Fibroblast of skin of right biceps (primary cell): Measurements from ENCODE around the gene C3AR1.
"Not testable (repeated sequence)": the region's sequence is repeated elsewhere in the genome, so short reads cannot be mapped to it uniquely, and the experiment has no call there.

ENCODE experiments used
- DNase-seq: peaks from one replicate; pipeline ENCODE4 v3.0.0-alpha.2; 2013

The C3AR1 gene

DNA sequence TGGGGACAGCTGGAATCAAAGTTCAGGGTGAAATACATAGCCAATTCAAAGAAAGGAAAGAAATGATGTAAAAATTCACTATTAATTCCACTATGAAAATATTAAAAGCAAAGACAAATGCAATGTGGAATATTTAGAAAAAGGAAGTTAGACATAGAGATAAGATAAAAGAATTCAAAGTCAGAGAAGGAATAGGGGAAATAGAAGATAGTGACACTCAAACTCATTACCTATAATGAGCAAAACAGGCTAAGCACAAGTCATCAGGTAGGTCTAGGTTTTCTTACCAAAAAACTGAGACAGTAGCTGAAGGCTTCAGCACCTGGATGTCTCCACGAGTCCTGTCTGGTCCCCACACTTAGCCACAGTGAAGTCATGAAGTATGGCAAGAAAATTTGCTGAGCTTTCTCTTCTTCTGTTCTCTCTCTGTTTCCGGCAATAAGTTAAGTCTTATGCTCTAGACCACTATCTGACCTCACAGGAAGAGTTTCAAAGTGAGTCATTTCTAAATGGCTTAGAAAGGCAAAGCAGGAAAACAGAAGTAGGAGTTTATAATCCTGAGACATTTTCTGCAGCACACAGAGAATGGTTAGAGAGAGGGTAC lies at the start of gene C3AR1:
Gene C3AR1, minus strand, starts transcription at position 369 of the 604 bp plus-strand sequence. CDS start 6,174 bp downstream, outside the sequence.
- peak; percentile 73 for DNase-seq

DNA sequence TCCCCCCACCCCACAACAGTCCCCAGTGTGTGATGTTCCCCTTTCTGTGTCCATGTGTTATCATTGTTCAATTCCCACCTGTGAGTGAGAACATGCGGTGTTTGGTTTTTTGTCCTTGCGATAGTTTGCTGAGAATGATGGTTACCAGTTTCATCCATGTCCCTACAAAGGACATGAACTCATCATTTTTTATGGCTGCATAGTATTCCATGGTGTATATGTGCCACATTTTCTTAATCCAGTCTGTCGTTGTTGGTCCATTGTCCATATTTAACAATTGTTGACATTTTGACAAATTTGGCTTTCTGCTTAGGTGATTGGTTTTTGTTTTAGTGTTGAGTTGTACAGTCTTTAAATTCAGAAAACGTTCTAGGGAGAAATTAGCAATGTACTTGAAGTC lies 47.0 kb upstream of the C3AR1 start:
- not testable (repeated sequence) for DNase-seq

DNA sequence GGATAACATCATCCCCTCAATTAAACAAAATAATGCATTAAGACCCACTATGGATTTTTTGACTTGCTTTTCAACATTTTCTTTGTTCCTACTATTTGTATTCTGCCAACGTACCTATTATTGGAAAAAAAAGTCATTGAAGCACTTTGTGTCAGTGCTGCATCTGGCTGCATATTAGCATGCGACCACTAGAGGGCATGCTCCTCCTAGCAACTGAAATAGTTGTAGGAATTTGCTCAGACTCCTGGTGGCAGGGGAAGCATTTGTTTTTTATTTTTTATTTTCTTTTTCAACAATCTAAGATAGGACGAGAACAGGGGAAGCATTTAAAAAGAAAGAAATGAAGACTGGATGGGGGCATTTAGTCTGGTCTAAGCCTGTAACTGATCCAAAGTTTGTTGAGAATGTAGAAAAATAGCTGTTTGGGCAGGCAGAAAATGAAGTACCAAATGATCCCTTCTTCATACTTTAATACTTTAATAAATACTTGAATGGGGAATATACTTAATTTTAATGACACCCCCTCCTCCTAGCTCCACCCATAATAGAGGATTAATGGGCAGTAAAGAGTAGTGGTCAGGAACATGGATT lies 42.7 kb upstream of the C3AR1 start:
- peak; percentile 72 for DNase-seq

DNA sequence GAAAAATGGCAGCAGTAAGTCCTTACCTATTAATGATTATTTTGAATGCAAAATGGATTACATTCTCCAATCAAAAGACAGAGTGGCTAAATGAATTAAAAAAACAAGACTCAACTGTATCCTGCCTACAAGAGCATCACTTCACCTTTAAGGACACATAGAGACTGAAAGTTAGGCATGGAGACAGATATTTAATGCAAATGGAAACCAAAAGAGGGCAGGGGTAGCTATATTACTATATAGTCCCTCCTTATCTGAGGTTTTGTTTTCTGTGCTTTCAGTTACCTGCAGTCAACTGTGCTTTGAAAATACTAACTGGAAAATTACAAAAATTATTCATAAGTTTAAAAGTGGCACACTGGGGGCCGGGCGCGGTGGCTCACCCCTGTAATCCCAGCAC lies 33.1 kb upstream of the C3AR1 start:
- DNase-seq, result no peak

DNA sequence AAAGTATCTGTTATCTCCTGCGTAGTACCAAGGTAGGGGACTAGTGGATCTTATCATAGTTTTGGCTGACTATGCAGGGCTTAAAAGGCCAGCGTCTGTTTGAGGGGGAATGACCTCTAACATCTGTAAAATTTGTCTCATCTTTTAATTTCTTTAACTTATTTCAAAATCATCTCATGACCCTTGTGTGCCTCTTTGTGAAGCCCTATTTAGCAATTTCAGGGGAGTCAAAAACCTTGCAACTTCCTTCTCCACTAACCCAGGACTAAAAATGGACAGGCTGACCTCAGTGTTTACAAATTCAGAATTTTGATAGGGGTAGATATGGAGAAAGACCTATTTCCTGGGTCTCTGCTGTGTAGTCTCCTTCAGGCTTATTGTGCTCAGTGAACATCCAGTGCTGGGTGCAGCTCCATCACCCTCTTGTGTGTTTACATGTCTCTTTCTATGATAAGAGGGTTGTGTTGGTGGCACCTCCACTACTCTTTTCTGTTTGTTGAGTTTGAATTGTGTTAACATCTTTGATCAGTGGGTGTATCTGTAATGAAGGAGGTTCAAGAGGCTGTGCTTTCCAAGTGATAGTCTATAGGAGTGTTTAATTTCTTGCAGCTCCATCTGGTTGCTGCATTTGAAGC lies 30.2 kb upstream of the C3AR1 start:
- no peak for DNase-seq

DNA sequence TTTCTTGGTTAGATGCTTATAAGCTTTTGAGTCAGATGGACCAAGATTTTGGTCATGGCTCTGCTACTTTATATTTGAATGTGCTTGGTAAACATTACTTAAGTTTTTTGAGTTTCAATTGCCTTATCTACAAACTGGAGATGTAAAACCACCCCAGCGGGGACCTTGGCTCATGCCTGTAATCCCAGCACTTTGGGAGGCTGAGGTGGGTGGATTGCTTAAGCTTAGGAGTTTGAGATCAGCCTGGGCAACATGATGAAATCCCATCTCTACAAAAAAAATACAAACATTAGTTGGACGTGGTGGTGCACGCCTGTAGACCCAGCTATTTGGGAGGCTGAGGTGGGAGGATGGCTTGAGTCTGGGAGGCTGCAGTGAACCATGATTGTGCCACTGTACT lies 27.1 kb upstream of the C3AR1 start:
- no peak for DNase-seq

DNA sequence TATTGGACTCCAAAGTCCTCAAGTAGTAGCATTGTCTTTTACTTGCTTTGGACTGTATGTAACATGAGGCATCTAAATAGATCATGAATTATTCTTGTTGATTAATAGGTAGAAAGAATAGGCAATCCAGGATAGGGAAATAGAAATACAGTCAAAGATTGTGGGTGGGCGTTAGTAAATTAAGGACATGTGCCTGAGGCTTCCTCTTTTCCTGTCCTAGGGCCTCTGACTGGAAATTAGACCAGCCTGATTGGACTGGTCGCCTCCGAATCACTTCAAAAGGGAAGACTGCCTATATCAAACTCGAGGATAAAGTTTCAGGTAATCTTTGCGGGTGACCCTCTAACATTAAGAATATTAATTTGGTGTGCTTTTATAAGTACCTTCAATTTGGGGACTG lies 23.6 kb upstream of the C3AR1 start:
- DNase-seq, result no peak

DNA sequence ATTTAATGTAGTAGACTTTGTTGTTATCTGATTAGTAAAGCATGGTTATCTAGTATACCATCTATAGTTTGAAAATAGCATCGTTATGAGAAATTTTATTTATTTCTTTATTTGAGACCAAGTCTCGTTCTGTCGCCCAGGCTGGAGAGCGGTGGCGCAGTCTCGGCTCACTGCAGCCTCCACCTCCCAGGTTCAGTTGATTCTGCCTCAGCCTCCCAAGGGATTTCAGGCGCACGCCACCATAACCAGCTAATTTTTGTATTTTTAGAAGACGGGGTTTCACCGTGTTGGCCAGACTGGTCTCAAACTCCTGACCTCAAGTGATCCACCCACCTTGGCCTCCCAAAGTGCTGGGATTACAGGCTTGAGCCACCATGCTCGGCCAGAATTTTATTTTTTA lies 23.1 kb upstream of the C3AR1 start:
- DNase-seq, result not testable (repeated sequence)

DNA sequence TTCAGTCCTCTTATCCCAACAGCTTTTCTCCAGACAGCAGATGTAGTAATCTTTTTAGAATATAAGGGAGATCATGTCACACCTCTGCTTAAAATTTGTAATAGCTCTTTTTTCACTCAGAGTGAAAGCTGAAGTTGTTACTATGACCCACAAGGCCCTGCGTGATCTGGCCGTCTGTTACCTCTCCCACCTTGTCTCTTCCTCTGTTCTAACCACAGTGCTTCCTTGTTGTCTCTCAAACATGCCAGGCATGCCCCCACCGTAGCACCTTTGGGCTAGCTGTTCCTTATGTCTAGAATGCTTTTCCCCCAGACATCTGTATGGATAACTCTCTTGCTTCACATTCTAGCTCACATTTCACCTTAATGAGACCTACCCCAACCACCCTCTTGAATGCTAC lies 22.4 kb upstream of the C3AR1 start:
- no peak for DNase-seq

DNA sequence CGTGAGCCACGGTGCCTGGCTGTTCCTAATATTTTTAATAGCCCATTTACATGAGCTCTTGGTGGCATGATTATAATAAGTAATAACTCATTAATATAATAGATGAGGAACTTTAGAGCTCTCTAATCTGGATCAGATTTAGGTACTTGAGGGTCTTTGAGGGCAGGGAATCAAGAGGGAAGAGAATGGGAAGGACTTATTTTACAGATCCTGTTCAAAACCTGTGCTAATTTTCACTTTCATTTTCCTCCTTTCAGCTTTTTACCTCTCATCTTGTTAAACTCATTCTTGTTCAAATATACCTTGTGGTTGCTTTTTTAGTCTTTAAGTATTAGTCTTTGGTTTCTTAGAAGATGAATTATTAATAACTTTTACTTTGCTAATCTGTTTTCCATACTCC lies 21.5 kb upstream of the C3AR1 start:
- no peak for DNase-seq

DNA sequence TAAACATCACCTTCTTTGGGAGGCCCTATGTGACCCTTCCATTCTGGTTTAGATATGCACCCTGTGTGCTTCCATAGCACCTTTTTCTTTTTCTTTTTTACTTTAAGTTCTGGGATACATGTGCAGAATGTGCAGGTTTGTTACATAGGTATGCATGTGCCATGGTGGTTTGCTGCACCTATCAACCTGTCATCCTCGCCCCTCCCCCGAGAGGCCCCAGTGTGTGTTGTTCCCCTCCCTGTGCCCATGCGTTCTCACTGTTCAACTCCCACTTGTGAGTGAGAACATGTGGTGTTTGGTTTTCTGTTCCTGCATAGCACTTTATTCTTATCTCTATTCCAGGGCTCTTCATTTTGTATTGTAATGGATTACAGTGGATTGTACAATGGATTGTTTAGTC lies 18.2 kb upstream of the C3AR1 start:
- DNase-seq, result not testable (repeated sequence)

DNA sequence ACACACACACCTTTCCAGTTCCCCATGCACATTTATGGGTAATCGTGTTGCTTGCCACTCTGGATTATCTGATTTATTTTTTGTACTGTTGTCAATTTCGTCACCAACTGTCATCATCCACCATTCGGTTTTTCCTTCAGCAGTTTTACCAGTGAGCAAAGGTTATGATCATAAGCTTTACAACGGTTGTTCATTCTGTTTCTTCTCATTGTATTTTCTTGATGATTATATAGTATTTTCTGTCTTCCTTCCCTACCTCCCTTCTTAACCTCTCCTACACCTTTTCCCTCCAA lies 16.6 kb upstream of the C3AR1 start:
- DNase-seq, result no peak

DNA sequence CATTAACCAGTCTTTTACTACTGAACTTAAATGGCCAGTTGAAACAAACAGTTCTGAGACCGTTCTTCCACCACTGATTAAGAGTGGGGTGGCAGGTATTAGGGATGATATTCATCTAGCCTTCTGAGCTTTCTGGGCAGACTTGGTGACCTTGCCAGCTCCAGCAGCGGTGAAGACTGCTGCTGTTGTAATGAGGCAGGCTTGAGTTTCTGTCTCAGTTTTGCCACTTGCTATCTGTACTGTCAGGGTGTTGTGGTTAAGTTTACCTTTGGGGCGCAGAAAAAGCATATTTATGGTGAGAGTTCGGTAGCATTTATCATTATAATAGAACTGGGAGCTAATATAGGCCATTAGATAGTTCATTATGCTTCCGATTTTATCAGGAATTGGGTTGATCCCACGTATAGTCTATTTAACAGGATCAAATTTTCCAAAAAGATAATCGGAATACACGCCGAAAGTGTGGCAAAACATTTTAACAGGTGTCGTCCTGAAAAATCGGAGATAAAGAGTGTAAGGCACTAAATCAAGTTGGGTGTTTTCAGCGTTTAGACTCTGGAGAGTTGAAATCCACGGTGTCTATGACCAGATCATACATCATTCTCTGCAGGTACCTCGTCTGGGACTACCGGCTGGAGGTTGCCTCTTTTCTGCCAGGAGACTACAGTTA lies 15.2 kb upstream of the C3AR1 start:
- no peak for DNase-seq

DNA sequence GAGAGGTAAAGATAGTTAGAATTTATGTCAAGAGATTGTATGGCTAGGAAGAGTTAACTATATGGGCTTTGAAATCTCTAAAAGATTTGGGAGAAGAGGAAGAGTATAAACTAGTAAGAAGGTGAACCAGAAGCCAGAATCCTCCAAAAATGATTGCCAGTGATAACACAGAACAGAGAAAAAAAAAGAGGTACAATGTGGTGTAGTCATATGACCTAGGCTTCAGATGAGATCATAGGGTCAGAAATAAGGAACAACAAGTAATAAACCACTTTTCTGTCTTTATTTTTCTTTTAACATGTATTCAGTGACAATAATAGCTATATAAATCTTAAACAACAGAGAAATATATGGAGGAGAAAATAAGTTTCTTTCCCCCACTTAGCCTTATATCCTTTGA lies 14.0 kb upstream of the C3AR1 start:
- no peak for DNase-seq

DNA sequence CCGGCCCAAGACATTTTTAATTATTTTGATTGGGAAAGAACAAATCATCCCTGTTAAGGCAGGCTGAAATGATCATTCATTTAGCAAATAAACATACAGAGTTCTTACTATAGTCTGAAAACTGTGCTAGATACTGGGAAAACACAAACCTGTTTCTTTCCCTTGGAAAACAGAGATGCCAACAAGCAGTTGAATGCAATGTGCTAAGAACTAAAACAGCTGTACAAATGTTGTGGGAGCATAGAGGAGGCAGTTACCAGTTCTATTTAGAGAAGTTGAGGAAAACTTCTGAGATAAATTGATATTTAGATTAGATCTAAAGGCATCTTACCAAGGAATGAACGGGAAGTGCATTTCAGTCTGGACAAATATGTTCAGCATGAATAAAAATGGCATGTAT lies 12.8 kb upstream of the C3AR1 start:
- no peak for DNase-seq

DNA sequence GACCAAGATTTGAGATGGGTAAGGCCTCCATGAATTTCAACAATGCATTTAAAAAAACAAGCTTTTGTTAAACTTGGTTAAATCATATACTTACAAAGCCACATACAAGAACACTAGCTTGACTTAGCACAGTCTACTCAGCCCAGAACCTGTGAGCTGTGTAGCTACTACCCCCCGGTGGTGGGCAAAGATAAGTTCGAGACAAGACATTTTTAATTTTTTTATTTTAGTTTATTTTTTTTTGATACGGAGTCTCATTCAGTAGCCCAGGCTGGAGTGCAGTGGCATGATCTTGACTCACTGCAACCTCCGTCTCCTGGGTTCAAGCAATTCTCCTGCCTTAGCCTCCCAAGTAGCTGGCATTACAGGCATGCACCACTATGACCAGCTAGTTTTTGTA lies 12.2 kb upstream of the C3AR1 start:
- peak; percentile 73 for DNase-seq

DNA sequence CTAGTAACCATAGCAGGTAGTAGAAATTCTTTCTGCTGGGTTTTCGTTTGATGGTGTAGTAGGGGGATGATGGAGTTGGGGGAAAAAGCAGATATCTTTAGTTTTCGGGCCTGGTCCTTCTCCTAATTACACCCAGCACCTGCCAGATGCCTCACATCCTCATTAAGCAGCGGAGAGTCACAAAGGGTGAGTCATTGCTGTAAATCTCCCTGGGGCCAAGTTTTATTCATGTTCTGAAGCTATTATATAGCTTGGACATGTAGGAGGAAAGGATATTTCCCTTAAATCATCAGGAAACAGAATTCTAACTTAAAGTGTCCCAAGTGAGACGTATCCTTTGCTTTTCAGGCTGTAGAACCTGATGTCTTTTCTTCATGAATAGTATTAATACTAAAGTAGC lies 11.0 kb upstream of the C3AR1 start:
- DNase-seq, result peak; percentile 65

DNA sequence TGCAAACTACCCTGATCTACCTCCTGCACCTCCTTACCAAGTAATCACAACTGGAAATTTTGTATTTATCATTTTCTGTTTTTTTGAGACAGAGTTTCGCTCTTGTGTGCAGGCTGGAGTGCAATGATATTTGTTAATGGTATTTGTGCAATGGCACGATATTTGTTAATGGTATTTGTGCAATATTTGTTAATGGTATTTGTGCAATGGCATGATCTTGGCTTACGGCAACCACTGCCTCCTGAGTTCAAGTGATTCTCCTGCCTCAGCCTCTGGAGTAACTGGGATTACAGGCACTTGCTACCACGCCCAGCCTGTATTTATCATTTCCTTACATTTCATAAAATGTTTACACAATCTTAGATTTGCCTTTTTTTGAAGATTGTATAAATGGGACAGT lies 10.2 kb upstream of the C3AR1 start:
- DNase-seq, result no peak

DNA sequence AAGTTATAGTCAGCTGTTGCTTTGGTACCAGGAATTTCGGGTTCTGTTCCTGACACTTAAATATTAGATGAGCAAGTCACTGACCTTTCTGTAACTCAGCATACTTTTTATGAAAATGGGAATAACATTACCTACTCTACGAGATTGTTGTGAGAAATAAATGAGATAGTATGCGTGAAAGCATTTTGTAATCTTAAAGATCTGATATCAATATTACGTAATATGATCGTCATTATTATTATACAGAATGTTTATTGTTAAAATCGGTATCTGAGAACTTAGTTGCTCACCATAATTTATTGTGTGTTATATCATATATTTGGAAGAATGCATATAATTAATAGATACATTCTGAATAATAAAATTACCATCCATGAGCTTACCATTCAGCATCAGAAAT lies 9.8 kb upstream of the C3AR1 start:
- DNase-seq, result no peak

DNA sequence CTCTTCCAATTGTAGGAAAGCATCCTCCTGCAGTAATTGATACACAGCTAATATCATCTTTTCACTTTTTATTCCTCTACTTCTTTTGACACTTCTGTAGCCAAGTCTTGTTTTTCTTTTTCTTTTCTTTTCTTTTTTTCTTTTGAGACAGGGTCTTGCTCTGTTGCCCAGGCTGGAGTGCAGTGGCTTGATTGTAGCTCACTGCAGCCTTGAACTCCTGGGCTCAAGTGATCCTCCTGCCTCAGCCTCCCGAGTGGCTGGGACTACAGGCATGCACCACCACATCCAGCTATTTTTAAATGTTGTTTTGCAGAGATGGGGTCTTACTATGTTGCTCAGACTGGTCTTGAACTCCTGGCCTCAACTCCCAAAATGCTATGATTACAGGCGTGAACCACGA lies 5.7 kb upstream of the C3AR1 start:
- DNase-seq, result not testable (repeated sequence)

DNA sequence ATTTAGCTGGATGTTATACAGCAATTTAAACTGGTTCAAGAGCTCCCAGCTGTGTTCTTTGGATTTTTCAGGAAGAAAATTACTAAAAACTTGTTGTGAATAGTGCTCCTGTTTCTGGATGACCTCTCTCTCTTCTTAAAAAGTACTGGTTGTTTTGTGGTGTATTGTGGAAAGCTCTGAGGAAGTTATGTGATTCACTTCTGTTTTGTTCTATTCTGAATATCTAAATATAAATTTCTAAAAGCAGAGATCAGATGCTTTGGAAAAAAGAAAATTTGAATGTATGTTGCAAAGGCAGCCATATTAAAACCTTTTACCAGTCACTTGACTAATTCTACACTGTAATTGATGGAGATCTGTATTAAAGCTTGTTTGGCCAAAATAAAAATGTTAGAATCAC lies 3.4 kb upstream of the C3AR1 start:
- no peak for DNase-seq

DNA sequence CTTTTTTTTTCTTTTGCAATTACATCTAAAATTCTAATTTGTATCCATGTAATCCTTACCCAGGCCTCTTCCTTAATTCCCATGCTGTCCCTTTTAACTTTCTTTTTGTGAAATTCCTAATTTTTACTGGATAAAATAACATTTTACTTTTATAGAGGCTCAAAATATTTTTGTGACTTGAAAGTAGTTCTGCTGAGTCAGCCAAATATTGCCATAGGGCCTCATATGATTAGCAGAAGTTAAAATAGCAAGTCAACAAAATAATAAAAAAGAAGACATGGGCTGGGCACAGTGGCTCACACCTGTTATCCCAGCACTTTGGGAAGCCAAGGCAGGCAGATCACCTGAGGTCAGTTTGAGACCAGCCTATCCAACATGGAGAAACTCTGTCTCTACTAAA lies 2.0 kb downstream of the C3AR1 start:
- DNase-seq, result no peak

DNA sequence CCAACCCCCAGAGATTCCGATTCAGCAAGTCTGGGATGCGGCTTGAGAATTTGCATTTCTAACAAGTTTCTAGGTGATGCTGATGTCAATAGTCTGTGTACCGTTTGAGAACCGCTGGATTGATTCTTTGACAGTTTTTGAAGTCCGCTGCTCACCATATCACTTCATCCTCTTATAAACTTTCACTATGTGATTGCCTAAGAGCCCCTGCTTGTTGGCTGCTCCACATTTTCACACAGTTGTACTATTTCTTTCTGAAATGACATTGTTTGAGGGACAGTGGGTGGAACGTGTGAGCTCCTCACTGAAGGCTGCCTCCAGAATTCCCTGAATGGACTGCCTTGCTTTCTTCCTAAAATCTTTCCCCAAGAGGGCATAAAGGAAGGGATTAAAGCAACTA lies 7.7 kb downstream of the C3AR1 start:
- DNase-seq, result no peak

DNA sequence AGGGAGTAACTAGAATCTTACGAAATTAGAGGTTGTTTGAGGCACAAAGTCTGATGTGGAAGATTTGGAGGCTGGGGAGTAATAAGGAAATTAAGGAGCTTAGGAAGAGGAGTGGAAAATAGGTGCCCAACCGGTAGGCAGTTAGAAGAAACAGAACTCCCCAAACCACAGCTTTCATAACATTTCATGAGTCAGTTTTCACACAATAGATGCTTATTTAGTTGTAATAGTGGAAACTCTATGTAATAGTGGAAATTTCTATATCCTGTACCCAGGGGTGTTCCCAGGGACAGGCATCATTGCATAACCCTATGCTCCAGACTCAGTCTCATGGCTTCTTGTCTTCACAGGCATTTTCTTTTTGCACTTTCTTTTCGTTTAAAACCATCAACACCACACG lies 8.3 kb downstream of the C3AR1 start:
- DNase-seq, result peak; percentile 56

DNA sequence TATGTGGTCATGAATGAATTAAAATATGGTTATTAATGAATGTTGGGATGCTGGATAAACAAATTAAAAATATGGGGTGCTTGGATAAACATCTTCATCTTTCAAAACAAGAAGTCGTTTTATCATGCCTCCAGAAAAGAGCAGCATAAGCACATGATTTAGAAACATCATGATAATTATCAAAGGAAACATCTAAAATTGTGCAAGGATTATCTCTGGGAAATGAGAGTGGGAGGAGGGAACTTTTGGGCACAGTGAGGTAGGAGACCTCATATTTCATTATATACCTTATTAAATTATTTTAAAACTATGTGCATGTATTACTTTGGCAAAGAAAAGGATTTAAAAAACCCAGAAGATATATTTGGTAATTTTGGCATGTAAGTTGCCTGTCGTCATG lies 8.9 kb downstream of the C3AR1 start:
- DNase-seq, result no peak
